HG02970 (cell line): ENCODE data around the gene GZMA.
"Not testable (repeated sequence)": the region's sequence is repeated elsewhere in the genome, so short reads cannot be mapped to it uniquely, and the experiment has no call there.

ENCODE experiments used
- ATAC-seq: cut with Tn5 transposase; IDR thresholded peaks from one replicate; pipeline ENCODE4 v1.9.1; 2021; ENCODE audit warnings: mild to moderate bottlenecking, moderate library complexity, moderate number of reproducible peaks; ENCODE audit not compliant: unreplicated experiment, low FRiP score

The GZMA gene

DNA sequence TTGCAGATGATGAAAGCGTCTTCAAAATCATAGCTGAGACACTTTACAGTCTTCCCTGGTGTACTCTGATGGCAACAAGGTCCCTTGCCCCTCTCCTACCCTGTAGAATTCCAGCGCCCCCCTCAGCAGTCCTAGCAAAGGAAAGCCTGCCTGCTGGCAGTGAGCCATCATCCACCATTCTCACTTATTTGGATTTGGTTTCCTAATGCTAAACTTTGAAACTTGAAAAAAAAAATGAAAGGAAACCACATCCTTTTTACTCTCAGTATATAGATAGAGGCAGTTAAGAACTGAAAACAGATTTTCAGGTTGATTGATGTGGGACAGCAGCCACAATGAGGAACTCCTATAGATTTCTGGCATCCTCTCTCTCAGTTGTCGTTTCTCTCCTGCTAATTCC, at the start of gene GZMA:
Gene GZMA (plus strand): TSS at position 299 of the 400 bp plus-strand sequence. CDS start 37 bp downstream, at position 336.
- ATAC-seq = no peak

DNA sequence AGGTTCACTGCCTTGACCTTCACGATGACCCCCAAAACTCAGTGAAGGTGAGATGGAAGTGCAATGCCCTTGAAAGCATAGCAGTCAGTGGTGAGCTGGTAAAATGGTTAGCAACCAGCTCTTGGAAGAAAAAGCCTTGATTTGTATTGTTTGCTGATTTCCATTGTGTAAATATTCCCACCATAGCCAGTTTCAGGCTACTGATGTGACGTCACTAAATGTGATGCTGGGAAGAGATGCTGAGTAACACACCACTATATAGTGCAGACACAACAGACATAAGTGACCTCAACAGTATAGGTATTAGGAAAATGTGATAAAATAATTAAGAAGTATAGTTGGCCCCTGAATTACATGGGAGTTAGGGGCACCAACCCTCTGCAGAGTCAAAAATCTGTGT, 47.3 kb upstream of the GZMA start:
- ATAC-seq = no peak

DNA sequence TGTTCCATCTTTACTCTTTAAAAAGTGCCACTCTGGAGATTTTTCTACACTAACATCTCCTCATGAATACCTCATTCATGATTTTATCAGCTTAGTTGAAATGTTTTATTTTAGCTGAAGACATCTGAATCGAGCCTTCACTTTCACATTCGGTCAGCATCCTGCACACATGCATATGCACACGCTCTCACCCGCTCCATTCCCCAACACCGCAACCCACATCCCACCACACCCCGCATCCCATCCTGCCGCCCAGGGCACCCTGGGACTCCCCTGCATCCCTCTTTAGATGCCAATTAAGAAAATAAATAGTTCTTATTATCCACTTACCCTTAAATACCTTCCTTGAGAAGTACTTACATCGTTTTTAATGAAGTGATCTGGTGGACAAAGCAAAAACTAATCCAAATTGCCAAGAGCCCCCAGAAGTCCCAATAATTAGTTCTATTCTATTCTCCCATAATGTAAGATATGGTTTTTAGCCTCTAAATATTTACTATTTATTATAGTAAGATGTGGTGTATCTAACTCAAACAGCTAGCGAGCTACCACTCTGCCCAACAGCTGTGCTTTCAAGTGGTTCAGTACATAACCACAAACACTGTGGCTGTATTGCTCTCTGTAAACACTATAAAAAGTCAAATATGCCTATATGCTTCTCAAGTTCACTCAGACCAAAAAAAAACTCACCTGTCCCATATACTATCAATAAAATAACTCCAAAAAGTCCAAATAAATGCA, 40.2 kb upstream of the GZMA start:
- ATAC-seq = no peak

DNA sequence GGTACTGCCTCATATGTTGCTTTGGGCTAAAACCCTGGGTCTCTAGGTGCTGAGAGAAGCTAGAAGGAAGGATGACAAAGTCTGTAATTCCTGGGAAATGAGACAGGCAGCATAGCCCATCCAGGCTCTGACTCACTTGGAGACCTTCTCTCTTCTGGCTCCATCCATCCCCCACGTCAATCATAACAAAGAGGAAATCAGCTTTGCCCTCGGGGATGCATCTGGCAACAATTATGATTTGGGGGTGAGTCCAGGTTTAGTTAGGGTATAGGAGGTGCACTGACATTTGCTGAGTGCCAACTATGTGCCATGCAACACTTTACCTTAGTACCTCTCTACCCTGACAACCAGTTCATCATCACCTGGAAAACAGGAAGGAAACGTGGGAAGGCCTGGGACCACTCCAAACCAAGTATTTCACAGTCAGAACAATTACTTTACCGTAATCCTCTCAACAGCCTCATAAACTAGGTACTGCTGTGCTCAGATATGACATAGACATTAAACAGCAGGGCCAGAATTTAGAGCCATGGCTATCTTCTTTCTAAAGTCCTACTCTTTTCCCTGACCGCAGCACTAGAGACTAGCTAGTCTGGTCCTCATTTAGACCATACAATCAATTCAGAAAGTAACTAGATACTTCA, 39.1 kb upstream of the GZMA start:
- no peak for ATAC-seq

DNA sequence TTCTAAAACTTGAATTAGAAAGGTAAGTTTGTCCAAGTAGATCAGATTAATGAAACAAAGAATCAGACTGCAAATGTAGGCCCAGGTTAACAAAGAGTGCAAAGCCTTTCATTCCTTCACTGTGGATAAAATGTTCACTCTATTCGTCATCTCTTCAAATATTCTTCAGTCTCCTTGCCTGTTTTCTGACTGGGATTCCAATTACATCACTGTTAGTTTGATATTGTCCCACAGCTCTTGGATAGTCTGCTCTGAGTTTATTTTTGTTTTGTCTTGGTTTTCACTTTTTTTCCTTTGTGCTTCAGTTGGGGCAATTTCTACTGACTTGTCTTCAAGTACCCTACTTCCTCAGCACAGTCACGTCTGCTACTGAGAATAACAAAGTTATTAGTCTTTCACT, 38.5 kb upstream of the GZMA start:
- no peak for ATAC-seq

DNA sequence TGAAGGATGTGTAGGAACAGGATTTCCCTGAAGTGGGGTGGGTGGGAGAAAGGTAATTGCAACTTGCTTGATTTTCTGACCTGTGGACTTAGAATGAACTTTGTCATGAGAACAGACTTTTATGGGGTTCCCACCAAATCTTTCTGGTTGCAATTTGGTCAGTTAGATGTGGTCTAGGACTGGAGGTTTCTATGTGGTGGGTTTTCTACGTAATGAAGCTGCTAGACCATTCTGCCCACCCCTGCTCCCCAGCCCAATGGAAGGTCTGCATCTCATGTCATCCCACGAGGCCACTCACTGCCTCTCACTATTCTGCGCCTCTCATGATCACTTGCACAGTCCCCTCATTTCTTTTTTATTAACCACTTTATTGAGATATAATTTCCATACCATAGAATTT, 37.9 kb upstream of the GZMA start:
- ATAC-seq = no peak

DNA sequence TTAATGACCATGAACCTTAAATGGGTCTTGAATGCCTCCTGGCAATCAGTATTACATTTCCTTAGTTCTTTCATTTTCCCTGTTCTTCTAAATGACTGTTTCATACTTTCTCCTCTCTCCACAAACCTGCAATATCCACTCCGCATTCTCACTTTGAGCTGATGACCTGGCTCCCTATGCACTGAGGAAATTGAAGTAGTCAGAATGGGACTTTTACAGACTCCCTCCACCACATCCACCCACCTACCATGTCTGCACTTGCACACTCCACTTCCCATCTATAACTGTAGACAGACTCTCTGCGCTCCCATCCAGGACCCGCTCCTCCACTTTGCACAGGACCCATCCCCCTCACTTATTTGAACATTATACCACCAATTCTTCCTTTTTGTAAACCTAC, 36.2 kb upstream of the GZMA start:
- no peak for ATAC-seq

DNA sequence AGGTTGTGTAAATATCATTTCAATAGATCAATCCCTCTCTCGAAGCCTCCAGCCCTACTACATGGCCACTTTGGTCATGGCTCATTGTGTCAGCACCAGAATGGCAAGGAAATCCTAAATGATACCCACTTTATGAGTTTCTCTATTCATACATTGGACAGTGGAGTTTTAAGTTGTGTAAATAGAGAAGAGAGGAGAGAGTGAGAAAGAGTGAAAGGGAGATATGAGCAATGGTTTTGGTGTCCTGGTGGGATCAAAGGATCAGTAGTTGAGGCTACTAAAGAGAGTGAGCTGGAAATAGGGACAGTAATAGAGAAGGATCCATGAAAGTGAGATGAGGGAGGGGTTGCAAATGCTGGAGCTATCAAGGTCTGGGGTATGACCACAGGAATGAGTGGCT, 31.5 kb upstream of the GZMA start:
- no peak for ATAC-seq

DNA sequence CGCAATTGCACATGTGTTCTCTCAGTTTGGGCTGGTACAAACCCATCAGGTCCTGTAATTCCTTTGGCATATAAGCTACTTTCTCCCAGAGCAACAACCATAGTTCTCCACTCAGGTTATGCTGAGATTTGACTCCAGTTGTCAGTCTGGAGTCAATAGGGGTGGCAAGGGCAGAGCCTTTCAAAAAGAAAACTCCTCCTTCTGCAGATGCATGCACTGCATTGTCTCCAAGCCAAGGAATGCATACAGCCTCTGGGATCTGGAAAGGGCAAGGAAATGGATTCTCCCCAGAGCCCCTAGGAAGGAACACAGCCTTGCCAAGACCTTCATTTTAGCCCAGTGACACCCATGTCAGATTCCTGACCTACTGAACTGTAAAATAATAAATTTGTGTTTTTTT, 31.0 kb upstream of the GZMA start:
- ATAC-seq = no peak

DNA sequence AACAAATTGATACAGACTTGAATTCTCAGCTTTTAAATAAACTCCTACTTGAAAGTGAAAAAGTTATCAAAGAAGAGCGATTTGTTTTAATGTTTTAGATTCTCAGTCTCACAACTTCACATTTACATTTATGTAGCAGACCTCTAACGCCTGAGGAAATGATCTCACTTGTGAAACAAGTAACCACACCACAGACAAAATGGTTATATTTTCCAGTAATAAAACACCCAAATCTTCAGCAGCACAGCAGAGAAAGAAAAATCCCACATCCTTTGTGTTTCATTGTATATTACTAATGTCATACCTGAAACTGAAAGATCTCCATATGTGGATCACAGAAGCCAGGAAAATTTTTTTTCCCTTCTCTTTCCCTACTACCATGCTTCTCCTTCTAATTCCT, 29.8 kb upstream of the GZMA start:
- no peak for ATAC-seq

DNA sequence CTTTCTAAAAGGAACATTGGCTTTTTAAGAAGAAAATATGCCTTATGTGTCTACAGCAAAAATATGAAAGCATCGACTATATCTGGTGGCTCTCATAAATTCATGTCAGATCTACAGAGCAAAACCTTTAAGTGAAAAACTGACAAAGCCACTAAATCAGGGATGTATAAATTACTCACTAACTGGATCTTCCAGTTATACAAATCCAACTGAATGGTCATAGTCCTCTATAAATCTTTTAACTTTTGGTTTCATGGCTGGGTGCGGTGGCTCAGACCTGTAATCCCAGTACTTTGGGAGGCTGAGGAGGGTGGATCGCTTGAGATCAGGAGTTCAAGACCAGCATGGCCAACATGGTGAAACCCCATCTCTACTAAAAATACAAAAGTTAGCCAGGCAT, 29.2 kb upstream of the GZMA start:
- ATAC-seq = no peak

DNA sequence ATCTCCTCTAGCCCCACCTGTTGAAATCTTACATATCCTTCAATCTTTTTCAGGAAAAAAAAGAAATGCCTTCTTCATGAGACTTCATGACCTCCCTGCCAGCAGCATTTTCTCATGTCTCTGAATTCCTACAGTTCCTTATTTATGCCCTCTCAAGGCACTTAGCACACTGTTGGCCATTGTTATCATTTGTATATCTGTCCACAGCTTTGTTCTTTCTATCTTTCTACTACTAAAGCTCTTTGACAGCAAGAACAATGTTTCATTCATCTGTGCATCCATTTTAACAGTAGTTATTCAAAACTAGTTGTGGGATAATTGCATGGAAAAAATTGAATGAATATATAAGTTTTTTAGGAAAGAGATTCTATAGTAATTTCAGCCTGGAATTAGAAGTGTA, 20.9 kb upstream of the GZMA start:
- ATAC-seq = no peak

DNA sequence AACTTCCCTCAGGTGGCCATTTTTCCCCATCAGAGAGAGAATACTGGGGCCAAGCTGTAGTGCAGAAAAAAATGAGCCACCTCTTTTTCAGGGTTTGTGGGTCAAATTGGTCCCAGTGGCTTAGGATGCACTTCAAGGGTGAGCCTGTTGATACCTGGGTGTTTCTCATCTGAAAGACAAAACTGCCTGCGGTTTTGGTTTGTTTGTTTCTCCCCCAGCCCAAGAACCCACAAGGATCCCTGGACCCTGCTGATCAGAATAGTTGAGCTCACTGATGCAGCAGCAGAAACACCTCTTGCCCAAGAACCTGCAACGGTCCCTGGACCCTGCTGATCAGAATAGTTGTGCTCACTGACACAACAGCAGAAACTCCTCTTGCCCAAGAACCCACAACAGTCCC, 13.1 kb upstream of the GZMA start:
- not testable (repeated sequence) for ATAC-seq

DNA sequence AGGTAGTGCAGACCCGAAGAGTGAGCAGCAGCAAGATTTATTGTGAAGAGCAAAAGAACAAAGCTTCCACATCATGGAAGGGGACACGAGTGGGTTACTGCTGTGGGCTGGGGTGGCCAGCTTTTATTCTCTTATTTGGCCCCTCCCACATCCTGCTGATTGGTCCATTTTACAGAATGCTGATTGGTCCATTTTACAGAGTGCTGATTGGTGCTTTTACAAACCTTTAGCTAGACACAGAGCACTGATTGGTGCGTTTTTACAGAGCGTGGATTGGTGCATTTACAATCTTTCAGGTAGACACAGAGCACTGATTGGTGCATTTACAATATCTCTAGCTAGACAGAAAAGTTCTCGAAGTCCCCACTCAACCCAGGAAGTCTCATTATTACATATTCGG, 11.4 kb upstream of the GZMA start:
- not testable (repeated sequence) for ATAC-seq

DNA sequence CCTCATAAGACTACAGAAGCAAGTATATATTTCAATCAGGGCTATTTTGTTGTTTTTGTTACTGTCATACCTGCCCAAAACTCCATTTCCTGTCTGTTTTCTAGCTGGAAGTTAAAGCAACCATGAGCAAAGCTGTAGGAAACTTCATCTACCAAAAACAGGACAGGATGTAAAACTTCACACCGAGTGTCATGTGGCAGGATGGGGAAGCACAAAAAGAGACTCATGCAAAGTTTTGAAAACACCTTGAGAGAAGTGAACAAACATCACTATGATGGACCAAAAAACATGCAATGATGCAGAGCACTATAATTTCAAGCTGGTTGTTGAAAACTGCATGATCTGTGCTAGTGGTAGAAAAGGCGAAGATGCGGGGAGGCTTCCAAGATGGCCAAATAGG, 6.3 kb upstream of the GZMA start:
- ATAC-seq = no peak

DNA sequence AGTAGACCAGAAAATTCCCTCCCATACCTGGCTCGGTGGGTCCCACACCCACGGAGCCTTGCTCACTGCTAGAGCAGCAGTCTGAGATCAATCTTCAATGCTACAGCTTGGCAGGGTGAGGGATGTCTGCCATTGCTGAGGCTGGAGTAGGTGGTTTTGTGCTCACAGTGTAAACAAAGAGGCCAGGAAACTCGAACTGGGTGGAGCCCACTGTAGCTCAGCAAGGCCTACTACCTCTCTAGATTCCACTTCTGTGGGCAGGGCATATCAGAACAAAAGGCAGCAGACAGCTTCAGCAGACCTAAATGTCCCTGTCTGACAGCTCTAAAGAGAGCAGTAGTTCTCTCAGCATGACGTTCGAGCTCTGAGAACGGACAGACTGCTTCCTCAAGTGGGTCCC, 5.6 kb upstream of the GZMA start:
- ATAC-seq = no peak

DNA sequence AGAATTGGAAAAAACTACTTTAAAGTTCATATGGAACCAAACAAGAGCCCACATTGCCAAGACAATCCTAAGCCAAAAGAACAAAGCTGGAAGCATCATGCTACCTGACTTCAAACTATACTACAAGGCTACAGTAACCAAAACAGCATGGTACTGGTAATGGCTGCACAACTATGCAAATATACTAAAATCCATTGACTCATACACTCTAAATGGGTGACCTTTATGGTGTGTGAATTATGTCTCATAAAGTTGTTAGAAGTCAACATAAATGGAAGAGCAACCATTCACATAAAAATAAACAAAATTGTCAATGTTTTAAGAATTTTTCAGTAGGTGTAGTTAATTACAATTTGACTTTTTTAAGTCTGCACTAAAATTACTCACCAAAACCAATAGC, 1.3 kb upstream of the GZMA start:
- not testable (repeated sequence) for ATAC-seq

DNA sequence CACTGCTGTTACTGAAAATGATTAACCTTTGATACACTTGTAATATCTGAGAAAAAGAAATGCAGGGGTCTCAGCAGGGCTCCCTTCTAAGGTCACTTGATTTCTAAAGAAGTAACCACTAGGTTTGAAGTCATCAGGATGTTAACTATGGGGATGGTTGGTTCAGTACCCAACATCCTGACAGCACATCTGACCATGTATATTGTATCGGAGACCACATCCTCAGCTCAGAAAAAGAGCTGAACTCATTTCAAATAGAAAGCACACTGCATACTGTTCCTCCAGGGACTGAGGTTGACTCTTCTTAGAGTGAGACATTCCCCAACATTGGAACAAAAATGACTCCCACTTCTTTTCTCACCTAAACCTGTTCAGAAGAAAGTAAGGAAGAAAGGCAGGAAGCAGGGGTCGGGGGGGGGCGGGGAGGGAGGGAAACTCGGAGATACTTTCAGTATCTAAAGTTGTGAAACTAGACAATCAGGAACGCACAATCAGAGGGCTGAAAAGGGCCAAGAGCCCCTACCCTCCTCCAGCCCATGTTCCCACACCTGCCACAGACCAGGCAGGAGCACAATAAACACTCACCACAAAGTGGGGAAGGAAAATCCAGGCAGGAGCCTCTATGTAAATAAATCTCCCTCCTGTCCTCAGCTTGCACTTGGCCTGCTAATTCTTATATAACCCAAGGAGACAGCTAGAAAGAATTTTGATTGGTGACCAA, 730 bp upstream of the GZMA start:
- no peak for ATAC-seq

DNA sequence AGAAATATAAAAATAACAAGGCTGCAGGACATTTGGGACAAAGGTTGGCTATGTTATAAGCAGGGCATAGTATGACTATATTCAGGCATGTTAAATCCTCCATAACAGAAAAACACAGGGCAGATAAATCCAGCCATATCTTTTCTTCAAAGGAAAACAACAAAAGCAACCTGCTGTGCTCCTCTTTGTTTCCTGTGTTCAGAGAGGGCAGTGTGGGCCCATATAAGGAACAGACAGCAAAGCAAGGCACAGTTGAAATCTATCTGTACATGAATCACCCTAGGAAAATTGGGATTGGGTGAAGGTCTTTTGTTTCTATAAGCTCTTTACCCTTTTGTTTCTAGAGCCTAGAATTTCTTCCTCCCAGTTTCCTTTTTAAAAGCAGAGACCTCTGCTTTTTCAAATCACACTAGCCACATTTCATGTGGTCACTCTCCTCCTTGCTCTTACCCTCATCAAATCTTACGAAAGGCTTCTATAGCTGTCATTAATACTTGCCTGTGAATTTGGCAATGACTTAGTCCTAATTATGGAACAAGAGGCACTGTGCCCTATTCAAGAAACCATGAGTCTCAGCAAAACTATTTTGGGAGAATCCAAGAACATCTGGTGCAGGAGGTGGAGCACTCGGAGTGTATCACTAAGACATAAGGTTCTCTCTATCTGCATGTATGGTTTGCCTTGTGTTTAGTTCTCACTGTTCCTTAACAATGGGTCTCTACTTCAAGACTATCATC, 1.8 kb downstream of the GZMA start:
- ATAC-seq = no peak

DNA sequence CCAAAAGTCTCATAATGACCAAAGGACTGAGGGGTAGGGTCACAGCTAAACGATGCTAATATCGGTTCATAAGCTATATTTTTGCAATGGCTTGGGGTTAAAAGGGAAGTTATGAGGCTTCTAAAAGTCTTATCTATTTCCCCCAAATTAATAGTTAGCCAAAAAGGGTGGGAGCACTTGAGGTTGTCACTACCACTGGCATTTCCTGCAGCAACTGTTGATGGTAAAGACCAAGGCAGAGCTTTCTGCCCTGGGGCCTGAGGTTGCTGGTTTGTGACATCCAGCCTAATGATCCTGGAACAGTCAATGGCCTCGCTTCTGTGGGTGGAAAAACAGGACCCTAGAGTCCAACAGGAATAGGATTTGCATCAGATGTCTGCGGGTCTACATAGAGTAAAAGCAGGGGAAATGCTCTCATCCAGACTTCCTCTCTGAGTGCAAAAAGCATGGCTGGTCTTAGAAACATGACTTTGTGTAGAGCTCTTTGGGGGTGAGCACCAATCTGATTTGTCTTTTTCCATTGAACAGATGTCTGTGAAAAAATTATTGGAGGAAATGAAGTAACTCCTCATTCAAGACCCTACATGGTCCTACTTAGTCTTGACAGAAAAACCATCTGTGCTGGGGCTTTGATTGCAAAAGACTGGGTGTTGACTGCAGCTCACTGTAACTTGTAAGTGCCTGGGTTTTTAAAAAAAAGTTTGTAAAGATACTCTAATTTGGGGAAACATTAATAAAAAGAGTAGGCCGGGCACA, 2.7 kb downstream of the GZMA start:
- ATAC-seq = no peak
